A549 (cell line): ENCODE measurements around the gene UTP11. TPM values are rescaled to one million over a fixed set of nuclear protein-coding genes. Genes with fewer than 3 reads are reported as not detected.

ENCODE experiments used
- ATAC-seq, 2 experiments: fragments of 200-7000 bp in 1 of 2; fragments of >200 bp in 1 of 2; cut with Nextera tagmentation in 1 of 2; cut with Tn5 transposase in 1 of 2; 3 replicates each; pipeline versions ENCODE4 v1.8.0 to v1.9.1; 2018 to 2020; ENCODE audit warnings: mild to moderate bottlenecking in 1 of 2, moderate library complexity in 1 of 2
- CTCF ChIA-PET: fragments of 300-600 bp; sonication (Branson Sonifier 250); formaldehyde crosslinking; extraction: SDS; loops from one replicate; lab custom pipeline; 2021; ENCODE audit warnings: antibody characterized with exemption, inconsistent platforms; lab: Yijun Ruan, JAX
- POLR2A ChIA-PET: fragments of 350-600 bp; formaldehyde crosslinking; extraction: SDS; loops from one replicate; lab custom pipeline; 2021; ENCODE audit warnings: antibody characterized with exemption, inconsistent platforms; lab: Yijun Ruan, JAX
- DNase-seq, 2 experiments: peaks; one replicate each; pipeline versions ENCODE4 v3.0.0 to v3.0.0-alpha.2; 2011 to 2016; ENCODE audit warnings: low read depth in 1 of 2, low spot score in 1 of 2
- FAIRE-seq: peaks from 2 replicates; lab custom pipeline; 2011; peaks lifted over from hg19 to GRCh38; lab: Jason Lieb, UNC
- H3K27ac ChIP-seq, 2 experiments: fragments of >200 bp; sonication (Bioruptor Twin); formaldehyde crosslinking; 3 replicates each; pipeline ENCODE4 v1.5.1; 2016 to 2017
- H3K4me1 ChIP-seq: fragments of >200 bp; sonication (Bioruptor Twin); formaldehyde crosslinking; 3 replicates; pipeline ENCODE4 v1.6.1; 2016
- H3K4me2 ChIP-seq: fragments of >200 bp; sonication (Bioruptor Twin); formaldehyde crosslinking; 3 replicates; pipeline ENCODE4 v1.6.1; 2016
- H3K4me3 ChIP-seq: fragments of >200 bp; sonication (Bioruptor Twin); formaldehyde crosslinking; 3 replicates; pipeline ENCODE4 v1.5.1; 2016
- H3K9me3 ChIP-seq: fragments of >200 bp; sonication (Bioruptor Twin); formaldehyde crosslinking; 3 replicates; pipeline ENCODE4 v1.6.1; 2016
- BHLHE40 ChIP-seq: IDR thresholded peaks from 2 replicates; pipeline ENCODE4 v1.6.1; 2012; ENCODE audit warnings: low read depth, low read length, inconsistent platforms
- CBX8 ChIP-seq: fragments of 200-600 bp; sonication (generic); IDR thresholded peaks from 2 replicates; pipeline ENCODE4 v1.6.1; 2016
- EHF ChIP-seq: fragments of 250-450 bp; sonication (Bioruptor Pico); IDR thresholded peaks from 2 replicates; pipeline ENCODE4 v1.5.0; 2020; ENCODE audit warnings: mild to moderate bottlenecking
- EHMT2 ChIP-seq: fragments of 200-600 bp; sonication (generic); IDR thresholded peaks from 2 replicates; pipeline ENCODE4 v1.6.1; 2016; ENCODE audit warnings: antibody characterized with exemption, low read depth, mild to moderate bottlenecking, moderate library complexity
- ESRRA ChIP-seq: fragments of 150-350 bp; IDR thresholded peaks from 2 replicates; pipeline ENCODE4 v1.6.1; 2014; ENCODE audit warnings: mild to moderate bottlenecking, low read length, borderline replicate concordance
- HDAC2 ChIP-seq: fragments of 200-600 bp; sonication (generic); IDR thresholded peaks from 2 replicates; pipeline ENCODE4 v1.6.1; 2016
- HEYL ChIP-seq: fragments of 250-450 bp; sonication (Bioruptor Pico); IDR thresholded peaks from 2 replicates; pipeline ENCODE4 v1.8.0; 2021; ENCODE audit warnings: mild to moderate bottlenecking, moderate library complexity
- HMGXB4 ChIP-seq: fragments of 250-450 bp; sonication (Bioruptor Pico); IDR thresholded peaks from 2 replicates; pipeline ENCODE4 v1.5.0; 2021; ENCODE audit warnings: mild to moderate bottlenecking, moderate library complexity, borderline replicate concordance
- JUN ChIP-seq, 2 experiments: fragments of >200 bp; sonication (Bioruptor Twin); formaldehyde crosslinking; IDR thresholded peaks; 2 replicates in 1 of 2; 3 replicates in 1 of 2; pipeline ENCODE4 v1.6.1; 2016 to 2017
- KDM1A ChIP-seq: fragments of 200-600 bp; sonication (generic); IDR thresholded peaks from 2 replicates; pipeline ENCODE4 v1.6.1; 2016; ENCODE audit warnings: low read depth, mild to moderate bottlenecking
- MAFK ChIP-seq: fragments of 450-650 bp; IDR thresholded peaks from 2 replicates; pipeline ENCODE4 v1.6.1; 2014; ENCODE audit not compliant: partially characterized antibody
- NPAS2 ChIP-seq: fragments of 250-450 bp; sonication (Bioruptor Pico); IDR thresholded peaks from 2 replicates; pipeline ENCODE4 v1.8.0; 2022; ENCODE audit warnings: mild to moderate bottlenecking, moderate library complexity, borderline replicate concordance
- NR3C1 ChIP-seq: fragments of >200 bp; sonication (Bioruptor Twin); formaldehyde crosslinking; IDR thresholded peaks from 3 replicates; pipeline ENCODE4 v1.6.1; 2017
- POLR2AphosphoS2 ChIP-seq: conservative IDR thresholded peaks from 2 replicates; pipeline ENCODE4 v1.6.1; 2012; ENCODE audit warnings: low read length, improper control_type of control experiment, inconsistent platforms
- RNF2 ChIP-seq: fragments of 200-600 bp; sonication (generic); IDR thresholded peaks from 2 replicates; pipeline ENCODE4 v1.6.1; 2016; ENCODE audit warnings: low read depth, mild to moderate bottlenecking, antibody characterized with exemption, moderate library complexity, borderline replicate concordance
- SMC3 ChIP-seq: fragments of >200 bp; sonication (Bioruptor Twin); formaldehyde crosslinking; IDR thresholded peaks from 3 replicates; pipeline ENCODE4 v1.6.1; 2018; ENCODE audit warnings: inconsistent platforms
- SREBF2 ChIP-seq: fragments of 450-650 bp; IDR thresholded peaks from 2 replicates; pipeline ENCODE4 v1.6.1; 2014; ENCODE audit warnings: mild to moderate bottlenecking, moderate library complexity
- TFCP2L1 ChIP-seq: fragments of 250-450 bp; sonication (Bioruptor Pico); IDR thresholded peaks from 2 replicates; pipeline ENCODE4 v1.5.0; 2021; ENCODE audit warnings: mild to moderate bottlenecking
- ZC3H11A ChIP-seq: fragments of 450-650 bp; IDR thresholded peaks from 2 replicates; pipeline ENCODE4 v1.6.1; 2014; ENCODE audit warnings: antibody characterized with exemption, mild to moderate bottlenecking
- ZNF302 ChIP-seq: fragments of 250-450 bp; sonication (Bioruptor Pico); IDR thresholded peaks from 2 replicates; pipeline ENCODE4 v1.9.0; 2021; ENCODE audit warnings: inconsistent platforms, mild to moderate bottlenecking, moderate library complexity
- WGBS: methylation state at CpG from one replicate; pipeline ENCODE4 v1.1.6; 2017; ENCODE audit errors: missing lambda C conversion rate; 5-methylcytosine and 5-hydroxymethylcytosine counted together
- polyA plus RNA-seq, 4 experiments: library from polyadenylated mRNA; depleted of rRNA in 3 of 4; stranded (reverse); fragments of >200 nt; fragmentation: RNase III in 1 of 4; extraction: RNeasy Plus Mini Kit Qiagen cat#74134 plus additional on column Dnase treatment in 1 of 4; gene quantifications; 2 replicates in 3 of 4; 3 replicates in 1 of 4; pipeline ENCODE4 v1.2.3, GENCODE V29; 2011 to 2017
- TF ChIP-seq, protein P1 (sequence below): fragments of 200-600 bp; sonication (generic); IDR thresholded peaks from 2 replicates; pipeline ENCODE4 v1.6.1; 2016; ENCODE audit warnings: antibody characterized with exemption, mild to moderate bottlenecking, moderate library complexity
- TF ChIP-seq, protein P2 (sequence below): IDR thresholded peaks from 2 replicates; pipeline ENCODE4 v1.6.1; 2012
- TF ChIP-seq, protein P3 (sequence below): fragments of 250-450 bp; sonication (Bioruptor Pico); IDR thresholded peaks from 2 replicates; pipeline ENCODE4 v1.5.0; 2020; ENCODE audit warnings: low read depth, mild to moderate bottlenecking, moderate library complexity

The UTP11 gene
- polyA plus RNA-seq, 2 of the 4 experiments (the other 2 are of a cell fraction), result 37.6 to 44.8 TPM

DNA sequence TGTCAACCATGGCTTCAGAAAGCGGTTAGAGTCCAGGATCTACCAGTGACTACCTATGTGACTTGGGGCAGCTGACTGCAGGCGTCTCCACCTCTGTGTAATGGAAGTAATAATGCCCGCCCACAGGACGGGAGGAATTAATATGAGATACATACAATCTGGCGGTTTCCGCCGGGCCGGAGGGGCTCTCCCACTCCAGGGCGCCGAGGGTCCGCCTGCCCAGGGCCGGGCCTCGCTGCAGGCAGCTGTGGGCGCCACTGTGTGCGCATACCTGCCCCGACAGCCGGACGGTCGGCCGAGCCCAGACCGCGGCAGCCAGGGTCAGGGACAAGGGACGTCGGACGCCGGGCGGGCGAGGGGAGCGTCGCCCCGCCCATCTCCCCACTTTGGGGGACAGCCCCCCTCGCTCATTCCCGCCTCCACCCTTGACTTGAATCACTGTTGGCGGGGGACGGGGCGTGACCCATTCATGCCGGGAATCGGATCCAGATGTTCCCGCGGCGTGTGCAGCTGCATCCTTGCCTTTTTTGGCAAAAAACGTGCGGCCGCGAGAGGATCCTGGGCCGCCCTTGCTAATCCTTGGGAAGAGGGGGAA lies 16.7 kb upstream of the UTP11 start:
- no peak overlapping the region for H3K4me2 ChIP-seq
- FAIRE-seq (no peak), ATAC-seq (no peak), DNase-seq (no peak)
- H3K27ac ChIP-seq, result no peak overlapping the region
- no peaks in the 10 kb centered on the region for H3K9me3 ChIP-seq
- CTCF ChIA-PET, result interaction anchor here (0.9 kb wide), 1 partner anchor 839 kb away, joined by 3 read pairs; no protein-coding TSS in a partner anchor
- TF ChIP-seq KDM1A (no peak), NPAS2 (CRISPR knock-in tag) (no peak), SREBF2 (no peak), EHMT2 (no peak), JUN (IDR thresholded peaks at IDR 0.05) (no peak), MAFK (no peak), CBX8 (no peak), EHF (CRISPR knock-in tag) (no peak), RNF2 (no peak), BHLHE40 (no peak), TFCP2L1 (CRISPR knock-in tag) (no peak), NR3C1 (no peak), POLR2AphosphoS2 (no peak), ZC3H11A (no peak), SMC3 (no peak), HDAC2 (no peak)
- TF ChIP-seq, protein P1, sequence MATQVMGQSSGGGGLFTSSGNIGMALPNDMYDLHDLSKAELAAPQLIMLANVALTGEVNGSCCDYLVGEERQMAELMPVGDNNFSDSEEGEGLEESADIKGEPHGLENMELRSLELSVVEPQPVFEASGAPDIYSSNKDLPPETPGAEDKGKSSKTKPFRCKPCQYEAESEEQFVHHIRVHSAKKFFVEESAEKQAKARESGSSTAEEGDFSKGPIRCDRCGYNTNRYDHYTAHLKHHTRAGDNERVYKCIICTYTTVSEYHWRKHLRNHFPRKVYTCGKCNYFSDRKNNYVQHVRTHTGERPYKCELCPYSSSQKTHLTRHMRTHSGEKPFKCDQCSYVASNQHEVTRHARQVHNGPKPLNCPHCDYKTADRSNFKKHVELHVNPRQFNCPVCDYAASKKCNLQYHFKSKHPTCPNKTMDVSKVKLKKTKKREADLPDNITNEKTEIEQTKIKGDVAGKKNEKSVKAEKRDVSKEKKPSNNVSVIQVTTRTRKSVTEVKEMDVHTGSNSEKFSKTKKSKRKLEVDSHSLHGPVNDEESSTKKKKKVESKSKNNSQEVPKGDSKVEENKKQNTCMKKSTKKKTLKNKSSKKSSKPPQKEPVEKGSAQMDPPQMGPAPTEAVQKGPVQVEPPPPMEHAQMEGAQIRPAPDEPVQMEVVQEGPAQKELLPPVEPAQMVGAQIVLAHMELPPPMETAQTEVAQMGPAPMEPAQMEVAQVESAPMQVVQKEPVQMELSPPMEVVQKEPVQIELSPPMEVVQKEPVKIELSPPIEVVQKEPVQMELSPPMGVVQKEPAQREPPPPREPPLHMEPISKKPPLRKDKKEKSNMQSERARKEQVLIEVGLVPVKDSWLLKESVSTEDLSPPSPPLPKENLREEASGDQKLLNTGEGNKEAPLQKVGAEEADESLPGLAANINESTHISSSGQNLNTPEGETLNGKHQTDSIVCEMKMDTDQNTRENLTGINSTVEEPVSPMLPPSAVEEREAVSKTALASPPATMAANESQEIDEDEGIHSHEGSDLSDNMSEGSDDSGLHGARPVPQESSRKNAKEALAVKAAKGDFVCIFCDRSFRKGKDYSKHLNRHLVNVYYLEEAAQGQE, result no peak
- TF ChIP-seq, protein P2, sequence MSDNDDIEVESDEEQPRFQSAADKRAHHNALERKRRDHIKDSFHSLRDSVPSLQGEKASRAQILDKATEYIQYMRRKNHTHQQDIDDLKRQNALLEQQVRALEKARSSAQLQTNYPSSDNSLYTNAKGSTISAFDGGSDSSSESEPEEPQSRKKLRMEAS, result no peak
- TF ChIP-seq, protein P3, sequence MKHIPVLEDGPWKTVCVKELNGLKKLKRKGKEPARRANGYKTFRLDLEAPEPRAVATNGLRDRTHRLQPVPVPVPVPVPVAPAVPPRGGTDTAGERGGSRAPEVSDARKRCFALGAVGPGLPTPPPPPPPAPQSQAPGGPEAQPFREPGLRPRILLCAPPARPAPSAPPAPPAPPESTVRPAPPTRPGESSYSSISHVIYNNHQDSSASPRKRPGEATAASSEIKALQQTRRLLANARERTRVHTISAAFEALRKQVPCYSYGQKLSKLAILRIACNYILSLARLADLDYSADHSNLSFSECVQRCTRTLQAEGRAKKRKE, result no peak
- peaks cover 22% of the 10 kb centered on the region for H3K4me1 ChIP-seq
- 92% methylated on average over 45 of the region's 46 CpGs for WGBS
- no peak overlapping the region for H3K4me3 ChIP-seq
- POLR2A ChIA-PET, result no interaction called here

- TF ChIP-seq ZNF302 (CRISPR knock-in tag) (no peak), SMC3 (no peak), ESRRA (no peak), EHF (CRISPR knock-in tag) (no peak), JUN (IDR thresholded peaks at IDR 0.05) (no peak), HMGXB4 (CRISPR knock-in tag) (no peak), SREBF2 (no peak), HEYL (CRISPR knock-in tag) (no peak)
- TF ChIP-seq, protein P1, result no peak
- TF ChIP-seq, all 56 proteins: peak for 0
- H3K4me1 ChIP-seq, result peaks cover 31% of the 10 kb centered on the region
- ChIA-PET POLR2A (no interaction called here), CTCF (interaction anchor here (2.1 to 6.9 kb wide), 2 partner anchors 7 to 21 kb away, joined by 8 to 53 read pairs; partner anchors contain the start of gene SF3A3)
- H3K27ac ChIP-seq, result no peak overlapping the region
- FAIRE-seq (no peak), ATAC-seq (no peak), DNase-seq (no peak)
- H3K4me2 ChIP-seq, result no peak overlapping the region
- H3K9me3 ChIP-seq, result no peaks in the 10 kb centered on the region
- no peak overlapping the region for H3K4me3 ChIP-seq
- WGBS, result 97% methylated on average over 9 of the region's 25 CpGs
Measured at GRCh38 chr1:37997256-37998088, 15.1 kb upstream of the UTP11 start.
